ENCODE results near the gene ABCC1.

The ABCC1 gene

DNA sequence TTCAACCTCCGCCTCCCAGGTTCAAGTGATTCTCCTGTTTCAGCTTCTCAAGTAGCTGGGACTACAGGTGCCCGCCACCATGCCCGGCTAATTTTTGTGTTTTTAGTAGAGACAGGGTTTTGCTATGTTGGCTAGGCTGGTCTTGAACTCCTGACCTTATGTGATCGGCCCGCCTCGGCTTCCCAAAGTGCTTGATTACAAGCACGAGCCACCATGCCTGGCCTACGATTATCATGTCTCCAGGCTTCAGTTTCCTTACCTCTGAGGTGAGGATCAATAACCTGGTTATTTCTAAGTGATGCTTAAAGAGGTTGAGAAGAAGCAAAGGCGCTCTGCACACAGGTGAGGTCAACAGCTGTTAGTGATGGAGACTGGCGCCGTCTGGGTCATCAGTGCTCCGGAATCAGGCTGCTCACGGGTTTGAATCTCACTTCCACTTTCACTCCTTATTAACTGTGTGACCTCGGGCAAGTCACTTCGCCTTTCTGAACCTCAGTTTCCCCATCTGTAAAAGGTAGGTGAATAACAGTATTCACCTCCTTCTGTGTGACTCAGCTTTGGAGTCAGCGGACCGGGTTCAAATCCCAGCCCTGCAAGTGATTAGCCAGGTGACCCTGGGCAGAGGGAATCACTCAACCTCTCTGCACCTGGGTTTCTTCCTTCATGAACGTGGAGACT is 745 bp upstream of the ABCC1 start (continued):
- TF ChIP-seq ZNF146 (tag by site-specific recombination; IDR thresholded peaks at IDR 0.05) (no peak), ZEB2 (tag by site-specific recombination; IDR thresholded peaks at IDR 0.05) (peak; percentile 46; the same call in 1 of the 2 replicates), ZNF157 (tag by site-specific recombination; IDR thresholded peaks at IDR 0.05) (no peak), ZNF324 (tag by site-specific recombination; IDR thresholded peaks at IDR 0.05) (no peak), ZNF335 (tag by site-specific recombination; conservative IDR thresholded peaks at IDR 0.05) (no peak), HOXC10 (CRISPR knock-in tag; IDR thresholded peaks at IDR 0.05) (no peak), ZFP41 (tag by site-specific recombination; IDR thresholded peaks at IDR 0.05; ENCODE audit: borderline replicate concordance) (no peak), ZBTB21 (tag by site-specific recombination; IDR thresholded peaks at IDR 0.05) (no peak), SCRT2 (tag by site-specific recombination; IDR thresholded peaks at IDR 0.05) (no peak), ZNF561 (tag by site-specific recombination; IDR thresholded peaks at IDR 0.05; ENCODE audit: borderline replicate concordance) (no peak), ZBTB48 (tag by site-specific recombination; IDR thresholded peaks at IDR 0.05) (no peak), ZFHX2 (tag by site-specific recombination; conservative IDR thresholded peaks at IDR 0.05) (no peak)
- TF ChIP-seq, protein P1, sequence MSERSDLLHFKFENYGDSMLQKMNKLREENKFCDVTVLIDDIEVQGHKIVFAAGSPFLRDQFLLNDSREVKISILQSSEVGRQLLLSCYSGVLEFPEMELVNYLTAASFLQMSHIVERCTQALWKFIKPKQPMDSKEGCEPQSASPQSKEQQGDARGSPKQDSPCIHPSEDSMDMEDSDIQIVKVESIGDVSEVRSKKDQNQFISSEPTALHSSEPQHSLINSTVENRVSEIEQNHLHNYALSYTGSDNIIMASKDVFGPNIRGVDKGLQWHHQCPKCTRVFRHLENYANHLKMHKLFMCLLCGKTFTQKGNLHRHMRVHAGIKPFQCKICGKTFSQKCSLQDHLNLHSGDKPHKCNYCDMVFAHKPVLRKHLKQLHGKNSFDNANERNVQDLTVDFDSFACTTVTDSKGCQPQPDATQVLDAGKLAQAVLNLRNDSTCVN (tag by site-specific recombination; optimal IDR thresholded peaks at IDR 0.05) = no peak
- TF ChIP-seq, protein P2, sequence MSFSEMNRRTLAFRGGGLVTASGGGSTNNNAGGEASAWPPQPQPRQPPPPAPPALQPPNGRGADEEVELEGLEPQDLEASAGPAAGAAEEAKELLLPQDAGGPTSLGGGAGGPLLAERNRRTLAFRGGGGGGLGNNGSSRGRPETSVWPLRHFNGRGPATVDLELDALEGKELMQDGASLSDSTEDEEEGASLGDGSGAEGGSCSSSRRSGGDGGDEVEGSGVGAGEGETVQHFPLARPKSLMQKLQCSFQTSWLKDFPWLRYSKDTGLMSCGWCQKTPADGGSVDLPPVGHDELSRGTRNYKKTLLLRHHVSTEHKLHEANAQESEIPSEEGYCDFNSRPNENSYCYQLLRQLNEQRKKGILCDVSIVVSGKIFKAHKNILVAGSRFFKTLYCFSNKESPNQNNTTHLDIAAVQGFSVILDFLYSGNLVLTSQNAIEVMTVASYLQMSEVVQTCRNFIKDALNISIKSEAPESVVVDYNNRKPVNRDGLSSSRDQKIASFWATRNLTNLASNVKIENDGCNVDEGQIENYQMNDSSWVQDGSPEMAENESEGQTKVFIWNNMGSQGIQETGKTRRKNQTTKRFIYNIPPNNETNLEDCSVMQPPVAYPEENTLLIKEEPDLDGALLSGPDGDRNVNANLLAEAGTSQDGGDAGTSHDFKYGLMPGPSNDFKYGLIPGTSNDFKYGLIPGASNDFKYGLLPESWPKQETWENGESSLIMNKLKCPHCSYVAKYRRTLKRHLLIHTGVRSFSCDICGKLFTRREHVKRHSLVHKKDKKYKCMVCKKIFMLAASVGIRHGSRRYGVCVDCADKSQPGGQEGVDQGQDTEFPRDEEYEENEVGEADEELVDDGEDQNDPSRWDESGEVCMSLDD (tag by site-specific recombination; IDR thresholded peaks at IDR 0.05) = no peak

DNA sequence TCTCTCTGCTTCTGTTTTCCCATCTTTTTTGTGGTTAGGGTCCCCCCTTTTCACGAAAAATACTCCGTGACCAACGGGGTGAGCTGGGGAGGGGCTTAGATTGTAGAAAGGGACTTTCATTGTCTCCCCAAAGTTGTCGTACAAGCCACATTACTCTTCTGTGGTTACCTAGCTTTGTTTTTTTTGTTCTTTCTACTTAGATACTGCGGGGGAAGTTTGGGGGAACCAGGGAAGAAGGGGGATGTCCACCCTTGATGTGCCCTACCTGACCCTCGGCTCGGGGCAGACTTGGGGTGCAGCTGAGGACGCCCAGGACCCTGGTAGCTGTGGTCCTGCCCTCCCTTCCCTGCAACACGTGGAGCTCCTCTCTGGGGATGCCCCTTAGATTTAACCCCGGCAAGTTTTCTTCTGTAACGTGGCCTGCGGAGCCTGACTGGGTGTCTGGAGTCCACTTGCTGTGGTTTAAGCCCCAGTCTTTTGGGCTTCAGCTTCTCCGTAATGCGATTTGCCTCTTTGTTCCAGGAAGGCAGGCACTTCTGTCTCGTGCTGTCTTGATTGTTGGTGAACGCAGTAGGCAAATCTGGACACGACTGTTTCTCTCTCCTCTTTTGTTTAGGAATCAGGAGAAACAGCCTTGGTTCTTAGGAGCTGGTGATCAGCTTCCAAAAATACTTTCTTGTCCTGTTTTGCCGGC is 892 bp downstream of the ABCC1 start:
- no peaks in the 10 kb centered on the region for H3K9me3 ChIP-seq (ENCODE audit: control insufficient read depth, insufficient read depth, low read depth, low read length)
- H3K27ac ChIP-seq (ENCODE audit: extremely low read depth, low read depth, low read length) = peak overlapping the region; percentile 85; the same call in 1 of the 2 replicates
- no peaks in the 10 kb centered on the region for H3K36me3 ChIP-seq (ENCODE audit: control insufficient read depth in 2 of 2, insufficient read depth in 1 of 2, low read length in 2 of 2)
- peak overlapping the region; percentile 81 for H3K4me3 ChIP-seq (ENCODE audit: low read depth, low read length)
- ChIA-PET POLR2A (interaction anchor here (1.0 to 1.2 kb wide), 2 partner anchors 17 to 62 kb away, joined by 3 to 5 read pairs; partner anchors contain the start of gene CEP20), CTCF (interaction anchor here (0.7 to 1.1 kb wide), 3 partner anchors 10 to 132 kb away, joined by 3 to 4 read pairs (median 4); no protein-coding TSS in a partner anchor)
- H3K4me1 ChIP-seq (ENCODE audit: control insufficient read depth, insufficient read depth, low read length) = 0 out of 2 replicates have a peak, but pooled peaks cover 2% of the 10 kb centered on the region
- TF ChIP-seq, protein P3, sequence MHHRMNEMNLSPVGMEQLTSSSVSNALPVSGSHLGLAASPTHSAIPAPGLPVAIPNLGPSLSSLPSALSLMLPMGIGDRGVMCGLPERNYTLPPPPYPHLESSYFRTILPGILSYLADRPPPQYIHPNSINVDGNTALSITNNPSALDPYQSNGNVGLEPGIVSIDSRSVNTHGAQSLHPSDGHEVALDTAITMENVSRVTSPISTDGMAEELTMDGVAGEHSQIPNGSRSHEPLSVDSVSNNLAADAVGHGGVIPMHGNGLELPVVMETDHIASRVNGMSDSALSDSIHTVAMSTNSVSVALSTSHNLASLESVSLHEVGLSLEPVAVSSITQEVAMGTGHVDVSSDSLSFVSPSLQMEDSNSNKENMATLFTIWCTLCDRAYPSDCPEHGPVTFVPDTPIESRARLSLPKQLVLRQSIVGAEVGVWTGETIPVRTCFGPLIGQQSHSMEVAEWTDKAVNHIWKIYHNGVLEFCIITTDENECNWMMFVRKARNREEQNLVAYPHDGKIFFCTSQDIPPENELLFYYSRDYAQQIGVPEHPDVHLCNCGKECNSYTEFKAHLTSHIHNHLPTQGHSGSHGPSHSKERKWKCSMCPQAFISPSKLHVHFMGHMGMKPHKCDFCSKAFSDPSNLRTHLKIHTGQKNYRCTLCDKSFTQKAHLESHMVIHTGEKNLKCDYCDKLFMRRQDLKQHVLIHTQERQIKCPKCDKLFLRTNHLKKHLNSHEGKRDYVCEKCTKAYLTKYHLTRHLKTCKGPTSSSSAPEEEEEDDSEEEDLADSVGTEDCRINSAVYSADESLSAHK (tag by site-specific recombination; IDR thresholded peaks at IDR 0.05) = peak; percentile 56; the same call in 1 of the 2 replicates
- TF ChIP-seq ZEB2 (tag by site-specific recombination; IDR thresholded peaks at IDR 0.05) (0 out of 2 replicates have a peak, but pooled peaks have one; percentile 14), ZNF169 (tag by site-specific recombination; IDR thresholded peaks at IDR 0.05) (no peak), ZNF112 (tag by site-specific recombination; IDR thresholded peaks at IDR 0.05) (no peak), SCRT2 (tag by site-specific recombination; IDR thresholded peaks at IDR 0.05) (0 out of 2 replicates have a peak, but pooled peaks have one; percentile 9), RBAK (tag by site-specific recombination; IDR thresholded peaks at IDR 0.05) (no peak), TCF7L2 (IDR thresholded peaks at IDR 0.05; ENCODE audit: borderline replicate concordance, low read depth, low read length) (no peak), ZBTB17 (tag by site-specific recombination; IDR thresholded peaks at IDR 0.05) (peak; percentile 40), ZNF549 (tag by site-specific recombination; IDR thresholded peaks at IDR 0.05) (no peak), ZBTB20 (tag by site-specific recombination; IDR thresholded peaks at IDR 0.05) (peak; percentile 58; the same call in 1 of the 2 replicates), ZNF223 (tag by site-specific recombination; IDR thresholded peaks at IDR 0.05) (no peak), ZNF394 (tag by site-specific recombination; IDR thresholded peaks at IDR 0.05; ENCODE audit: borderline replicate concordance) (peak; percentile 71; the same call in 1 of the 2 replicates), ZNF335 (tag by site-specific recombination; conservative IDR thresholded peaks at IDR 0.05) (peak; percentile 76)
- TF ChIP-seq, protein P4, sequence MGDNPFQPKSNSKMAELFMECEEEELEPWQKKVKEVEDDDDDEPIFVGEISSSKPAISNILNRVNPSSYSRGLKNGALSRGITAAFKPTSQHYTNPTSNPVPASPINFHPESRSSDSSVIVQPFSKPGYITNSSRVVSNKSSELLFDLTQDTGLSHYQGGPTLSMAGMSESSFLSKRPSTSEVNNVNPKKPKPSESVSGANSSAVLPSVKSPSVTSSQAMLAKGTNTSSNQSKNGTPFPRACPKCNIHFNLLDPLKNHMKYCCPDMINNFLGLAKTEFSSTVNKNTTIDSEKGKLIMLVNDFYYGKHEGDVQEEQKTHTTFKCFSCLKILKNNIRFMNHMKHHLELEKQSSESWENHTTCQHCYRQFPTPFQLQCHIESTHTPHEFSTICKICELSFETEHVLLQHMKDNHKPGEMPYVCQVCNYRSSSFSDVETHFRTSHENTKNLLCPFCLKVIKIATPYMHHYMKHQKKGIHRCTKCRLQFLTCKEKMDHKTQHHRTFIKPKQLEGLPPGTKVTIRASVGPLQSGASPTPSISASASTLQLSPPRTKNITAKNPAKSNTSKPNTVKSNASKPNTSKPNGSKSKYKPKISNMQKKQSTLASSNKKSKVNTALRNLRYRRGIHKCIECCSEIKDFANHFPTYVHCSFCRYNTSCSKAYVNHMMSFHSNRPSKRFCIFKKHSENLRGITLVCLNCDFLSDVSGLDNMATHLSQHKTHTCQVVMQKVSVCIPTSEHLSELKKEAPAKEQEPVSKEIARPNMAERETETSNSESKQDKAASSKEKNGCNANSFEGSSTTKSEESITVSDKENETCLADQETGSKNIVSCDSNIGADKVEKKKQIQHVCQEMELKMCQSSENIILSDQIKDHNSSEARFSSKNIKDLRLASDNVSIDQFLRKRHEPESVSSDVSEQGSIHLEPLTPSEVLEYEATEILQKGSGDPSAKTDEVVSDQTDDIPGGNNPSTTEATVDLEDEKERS (tag by site-specific recombination; IDR thresholded peaks at IDR 0.05) = no peak
